Natural killer cell (primary cell): ENCODE results near the gene CLCA1. TPM values are rescaled to one million over a fixed set of nuclear protein-coding genes. Genes with fewer than 3 reads are reported as not detected.
A peak's percentile ranks its signal among the peaks of the same experiment; 100 is the strongest.

Source experiments
- ATAC-seq, 3 donors: fragments of 150-1000 bp in 2 of 3; fragments of 200-7000 bp in 1 of 3; cut with Tn5 transposase; 1 replicate in 1 of 3; 2 replicates in 2 of 3; pipeline ENCODE4 v1.10.0; 2021; ENCODE audit warnings: mild to moderate bottlenecking in 2 of 3, moderate library complexity in 2 of 3
- DNase-seq, 2 donors: peaks; one replicate each; pipeline versions ENCODE4 v3.0.0 to v3.0.0-alpha.2; 2013 to 2021; ENCODE audit warnings: mixed read lengths in 1 of 2
- H3K27ac ChIP-seq: one replicate; pipeline ENCODE4 v1.5.1; 2013; ENCODE audit warnings: mild to moderate bottlenecking, low read length
- H3K27me3 ChIP-seq: one replicate; pipeline ENCODE4 v1.6.1; 2013; ENCODE audit warnings: low read length; ENCODE audit not compliant: control insufficient read depth, insufficient read depth
- H3K36me3 ChIP-seq: one replicate; pipeline ENCODE4 v1.6.1; 2013; ENCODE audit warnings: low read length; ENCODE audit not compliant: control insufficient read depth, insufficient read depth
- H3K4me1 ChIP-seq: one replicate; pipeline ENCODE4 v1.6.1; 2013; ENCODE audit warnings: low read length; ENCODE audit not compliant: control insufficient read depth, insufficient read depth
- H3K4me3 ChIP-seq: one replicate; pipeline ENCODE4 v1.5.1; 2013; ENCODE audit warnings: low read length
- H3K9me3 ChIP-seq: one replicate; pipeline ENCODE4 v1.6.1; 2013; ENCODE audit warnings: low read length; ENCODE audit not compliant: control insufficient read depth, insufficient read depth
- H3K27ac Mint-ChIP-seq, 2 donors: one replicate each; pipeline ENCODE4 v1.8.0; 2022; ENCODE audit warnings: mild to moderate bottlenecking in 2 of 2, mixed read lengths in 2 of 2, moderate library complexity in 1 of 2
- H3K27me3 Mint-ChIP-seq, 2 donors: one replicate each; pipeline ENCODE4 v1.8.0; 2022; ENCODE audit warnings: low read depth in 2 of 2, mixed read lengths in 2 of 2
- H3K36me3 Mint-ChIP-seq: one replicate; pipeline ENCODE4 v1.8.0; 2022; ENCODE audit warnings: mixed read lengths
- H3K4me1 Mint-ChIP-seq, 2 donors: one replicate each; pipeline ENCODE4 v1.8.0; 2022; ENCODE audit warnings: mixed read lengths in 2 of 2
- H3K4me3 Mint-ChIP-seq: one replicate; pipeline ENCODE4 v1.8.0; 2022; ENCODE audit warnings: mild to moderate bottlenecking, moderate library complexity, mixed read lengths
- H3K9me3 Mint-ChIP-seq, 2 donors: one replicate each; pipeline ENCODE4 v1.8.0; 2022; ENCODE audit warnings: mixed read lengths in 2 of 2
- CTCF ChIP-seq: fragments of 200-600 bp; IDR thresholded peaks from one replicate; pipeline ENCODE4 v1.8.0; 2022; ENCODE audit warnings: antibody characterized with exemption
- WGBS: methylation state at CpG from one replicate; pipeline ENCODE4 v1.1.7; 2013; ENCODE audit warnings: missing lambda C conversion rate; ENCODE audit not compliant: insufficient coverage; 5-methylcytosine and 5-hydroxymethylcytosine counted together
- intact Hi-C: fragments of 100-400 bp; cut with micrococcal nuclease; formaldehyde crosslinking; loops from one replicate; pipeline ENCODE4 v1.14.2; 2022
- total RNA-seq, 4 donors: library from RNA; stranded (reverse); fragments of 120-200 nt in 1 of 4; gene quantifications; one replicate each; pipeline versions ENCODE4 v1.2.3 to v1.2.4, GENCODE V29; 2013 to 2022

Gene CLCA1
- total RNA-seq, 3 donors from 2014 or later (not counting 1 experiment from before 2014, with no cell fraction given), result not detected

GRCh38 chr1:86498281-86498680, 29.6 kb downstream of the CLCA1 start:
- H3K36me3 Mint-ChIP-seq, result no peaks in the 10 kb centered on the region
- Histone ChIP-seq H3K27me3 (no peaks in the 10 kb centered on the region), H3K9me3 (no peaks in the 10 kb centered on the region), H3K4me1 (peaks cover 11% of the 10 kb centered on the region), H3K36me3 (no peaks in the 10 kb centered on the region), H3K4me3 (no peak overlapping the region), H3K27ac (no peak overlapping the region)
- no peak for ATAC-seq
- no peak for TF ChIP-seq CTCF
- H3K9me3 Mint-ChIP-seq, result no peaks in the 10 kb centered on the region
- WGBS, result 49% methylated on average over 3 of the region's 3 CpGs
- no peak overlapping the region for H3K27ac Mint-ChIP-seq
- H3K27me3 Mint-ChIP-seq, result peaks cover 16 to 24% of the 10 kb centered on the region in 2 donors
- intact Hi-C loops, result no loop called here
- no peak overlapping the region for H3K4me3 Mint-ChIP-seq
- H3K4me1 Mint-ChIP-seq, result peaks cover 6 to 11% of the 10 kb centered on the region in 2 donors
- DNase-seq, result no peak

- Mint-ChIP-seq H3K36me3 (no peaks in the 10 kb centered on the region), H3K4me3 (no peak overlapping the region), H3K27me3 (peaks cover 16 to 30% of the 10 kb centered on the region in 2 donors), H3K9me3 (no peaks in the 10 kb centered on the region), H3K27ac (no peak overlapping the region), H3K4me1 (peaks cover 6 to 16% of the 10 kb centered on the region in 2 donors)
- intact Hi-C loops, result loop anchor here (1.0 to 5.0 kb wide), 3 partner anchors 103 to 204 kb away; partner anchors contain the start of genes ODF2L and SH3GLB1
- TF ChIP-seq CTCF, result peak; percentile 100
- H3K4me1 ChIP-seq, result peaks cover 18% of the 10 kb centered on the region
- DNase-seq, result peak in 1 of 2 donors; percentile 57
- ATAC-seq, result peak; percentile 81 to 89 (median 87)
- no peak overlapping the region for H3K27ac ChIP-seq
- H3K4me3 ChIP-seq, result no peak overlapping the region
- H3K36me3 ChIP-seq, result no peaks in the 10 kb centered on the region
- no peaks in the 10 kb centered on the region for H3K27me3 ChIP-seq
- no CpG with 5 or more reads among the region's 3 CpGs for WGBS
- no peaks in the 10 kb centered on the region for H3K9me3 ChIP-seq
Observed at GRCh38 chr1:86499987-86500593, 31.4 kb downstream of the CLCA1 start.

- WGBS, result 90% methylated on average over 2 of the region's 2 CpGs
- no peaks in the 10 kb centered on the region for H3K9me3 ChIP-seq
- H3K27ac ChIP-seq, result no peak overlapping the region
- no peak overlapping the region for H3K4me3 Mint-ChIP-seq
- no peak overlapping the region for H3K4me3 ChIP-seq
- H3K9me3 Mint-ChIP-seq, result no peaks in the 10 kb centered on the region
- ATAC-seq, result no peak
- H3K36me3 ChIP-seq, result no peaks in the 10 kb centered on the region
- intact Hi-C loops, result loop anchor here (1.0 to 5.0 kb wide), 3 partner anchors 103 to 204 kb away; partner anchors contain the start of genes ODF2L and SH3GLB1
- DNase-seq, result no peak
- TF ChIP-seq CTCF, result no peak
- peaks cover 18% of the 10 kb centered on the region for H3K4me1 ChIP-seq
- no peaks in the 10 kb centered on the region for H3K36me3 Mint-ChIP-seq
- peaks cover 6 to 16% of the 10 kb centered on the region in 2 donors for H3K4me1 Mint-ChIP-seq
- no peak overlapping the region for H3K27ac Mint-ChIP-seq
- peaks cover 22 to 34% of the 10 kb centered on the region in 2 donors for H3K27me3 Mint-ChIP-seq
- H3K27me3 ChIP-seq, result no peaks in the 10 kb centered on the region
Observed at GRCh38 chr1:86500714-86501113, 32.0 kb downstream of the CLCA1 start.
